Testis (tissue), 2 donors: Measurements from ENCODE around the gene CLIP2.
"Not testable (repeated sequence)": the region's sequence is repeated elsewhere in the genome, so short reads cannot be mapped to it uniquely, and the experiment has no call there.

Experiments used
- POLR2A ChIP-seq: fragments of 450-650 bp; IDR thresholded peaks from one replicate; pipeline ENCODE4 v1.6.1; 2017; ENCODE audit warnings: antibody characterized with exemption, mild to moderate bottlenecking, moderate library complexity
- TF ChIP-seq, protein P1 (sequence below), 3 experiments: fragments of 450-650 bp in 2 of 3; fragments of 200-600 bp in 1 of 3; sonication (generic) in 1 of 3; IDR thresholded peaks; one replicate each; pipeline ENCODE4 v1.5.1; 2016 to 2019; ENCODE audit warnings: antibody characterized with exemption in 3 of 3, mild to moderate bottlenecking in 2 of 3, moderate library complexity in 1 of 3

DNA sequence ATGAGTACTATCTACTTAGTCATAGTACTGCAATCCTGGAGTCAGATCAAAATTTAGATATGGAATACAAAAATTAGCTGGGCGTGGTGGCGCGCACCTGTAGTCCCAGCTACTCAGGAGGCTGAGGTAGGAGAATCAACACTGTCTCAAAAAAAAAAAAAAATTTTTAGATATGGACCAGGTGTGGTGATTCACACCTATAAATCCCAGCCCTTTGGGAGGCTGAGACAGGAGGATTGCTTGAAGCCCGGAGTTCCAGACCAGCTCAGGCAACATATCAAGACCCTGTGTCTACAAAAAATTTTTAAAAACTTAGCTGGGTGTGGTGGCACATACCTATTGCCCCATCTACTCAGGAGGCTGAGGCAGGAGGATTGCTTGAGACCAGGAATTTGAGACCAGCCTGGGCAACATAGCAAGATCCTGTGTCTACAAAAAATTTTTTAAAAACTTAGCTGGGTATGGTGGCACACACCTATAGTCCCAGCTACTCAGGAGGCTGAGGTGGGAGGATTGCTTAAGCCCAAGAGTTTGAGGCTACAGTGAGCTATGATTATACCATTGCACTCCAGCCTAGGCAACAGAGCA is 63.4 kb downstream of the CLIP2 start:
- not testable (repeated sequence) for TF ChIP-seq POLR2A
- TF ChIP-seq, protein P1, sequence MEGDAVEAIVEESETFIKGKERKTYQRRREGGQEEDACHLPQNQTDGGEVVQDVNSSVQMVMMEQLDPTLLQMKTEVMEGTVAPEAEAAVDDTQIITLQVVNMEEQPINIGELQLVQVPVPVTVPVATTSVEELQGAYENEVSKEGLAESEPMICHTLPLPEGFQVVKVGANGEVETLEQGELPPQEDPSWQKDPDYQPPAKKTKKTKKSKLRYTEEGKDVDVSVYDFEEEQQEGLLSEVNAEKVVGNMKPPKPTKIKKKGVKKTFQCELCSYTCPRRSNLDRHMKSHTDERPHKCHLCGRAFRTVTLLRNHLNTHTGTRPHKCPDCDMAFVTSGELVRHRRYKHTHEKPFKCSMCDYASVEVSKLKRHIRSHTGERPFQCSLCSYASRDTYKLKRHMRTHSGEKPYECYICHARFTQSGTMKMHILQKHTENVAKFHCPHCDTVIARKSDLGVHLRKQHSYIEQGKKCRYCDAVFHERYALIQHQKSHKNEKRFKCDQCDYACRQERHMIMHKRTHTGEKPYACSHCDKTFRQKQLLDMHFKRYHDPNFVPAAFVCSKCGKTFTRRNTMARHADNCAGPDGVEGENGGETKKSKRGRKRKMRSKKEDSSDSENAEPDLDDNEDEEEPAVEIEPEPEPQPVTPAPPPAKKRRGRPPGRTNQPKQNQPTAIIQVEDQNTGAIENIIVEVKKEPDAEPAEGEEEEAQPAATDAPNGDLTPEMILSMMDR (IDR thresholded peaks at IDR 0.05) = not testable (repeated sequence)
